AG09309 (cell line): ENCODE data around the gene ZCCHC10.

ENCODE experiments used
- DNase-seq: peaks from one replicate; pipeline ENCODE4 v3.0.0-alpha.2; 2010; ENCODE audit warnings: low read depth
- H3K4me3 ChIP-seq: 2 replicates; pipeline ENCODE4 v1.5.1; 2011; ENCODE audit warnings: mild to moderate bottlenecking, low read depth, low read length, moderate library complexity; ENCODE audit not compliant: control insufficient read depth
- TF ChIP-seq, protein P1 (sequence below): IDR thresholded peaks from 2 replicates; pipeline ENCODE4 v1.5.1; 2011; ENCODE audit warnings: mild to moderate bottlenecking, low read depth, low read length, inconsistent platforms; ENCODE audit not compliant: insufficient read depth, control insufficient read depth; ENCODE audit errors: missing control alignments

Gene ZCCHC10

GRCh38 chr5:132951897-132952296, 74.5 kb downstream of the ZCCHC10 start:
- DNase-seq: no peak
- TF ChIP-seq, protein P1, sequence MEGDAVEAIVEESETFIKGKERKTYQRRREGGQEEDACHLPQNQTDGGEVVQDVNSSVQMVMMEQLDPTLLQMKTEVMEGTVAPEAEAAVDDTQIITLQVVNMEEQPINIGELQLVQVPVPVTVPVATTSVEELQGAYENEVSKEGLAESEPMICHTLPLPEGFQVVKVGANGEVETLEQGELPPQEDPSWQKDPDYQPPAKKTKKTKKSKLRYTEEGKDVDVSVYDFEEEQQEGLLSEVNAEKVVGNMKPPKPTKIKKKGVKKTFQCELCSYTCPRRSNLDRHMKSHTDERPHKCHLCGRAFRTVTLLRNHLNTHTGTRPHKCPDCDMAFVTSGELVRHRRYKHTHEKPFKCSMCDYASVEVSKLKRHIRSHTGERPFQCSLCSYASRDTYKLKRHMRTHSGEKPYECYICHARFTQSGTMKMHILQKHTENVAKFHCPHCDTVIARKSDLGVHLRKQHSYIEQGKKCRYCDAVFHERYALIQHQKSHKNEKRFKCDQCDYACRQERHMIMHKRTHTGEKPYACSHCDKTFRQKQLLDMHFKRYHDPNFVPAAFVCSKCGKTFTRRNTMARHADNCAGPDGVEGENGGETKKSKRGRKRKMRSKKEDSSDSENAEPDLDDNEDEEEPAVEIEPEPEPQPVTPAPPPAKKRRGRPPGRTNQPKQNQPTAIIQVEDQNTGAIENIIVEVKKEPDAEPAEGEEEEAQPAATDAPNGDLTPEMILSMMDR: no peak
- H3K4me3 ChIP-seq: no peak overlapping the region

- no peak overlapping the region for H3K4me3 ChIP-seq
- TF ChIP-seq, protein P1: no peak
- no peak for DNase-seq
Measured at GRCh38 chr5:132949136-132949535, 77.2 kb downstream of the ZCCHC10 start.

GRCh38 chr5:132947671-132948070, 78.7 kb downstream of the ZCCHC10 start:
- DNase-seq: no peak
- TF ChIP-seq, protein P1: no peak
- H3K4me3 ChIP-seq: no peak overlapping the region
